ENCODE results near the gene RUNX3. TPM values are rescaled to one million over a fixed set of nuclear protein-coding genes. Genes with fewer than 3 reads are reported as not detected.

The RUNX3 gene
- total and polyA plus RNA-seq, 8 donors: 0.98 to 8.7 (median 1.5) TPM

GRCh38 chr1:24951810-24952412, 21.8 kb upstream of the RUNX3 start:
- no peak overlapping the region for H3K27ac ChIP-seq
- ATAC-seq (no peak), DNase-seq (no peak)
- intact Hi-C loops (cut with DNase I): no loop called here
- H3K4me1 ChIP-seq: peaks cover 0 to 3% of the 10 kb centered on the region in 2 donors
- no peak for TF ChIP-seq CTCF (IDR thresholded peaks at IDR 0.05)
- H3K9me3 ChIP-seq: no peaks in the 10 kb centered on the region
- H3K27me3 ChIP-seq: peaks cover 0 to 4% of the 10 kb centered on the region in 2 donors
- no peak overlapping the region for H3K4me3 ChIP-seq
- no peaks in the 10 kb centered on the region for H3K36me3 ChIP-seq

GRCh38 chr1:24951337-24951736, 21.3 kb upstream of the RUNX3 start:
- Histone ChIP-seq H3K27me3 (peaks cover 0 to 4% of the 10 kb centered on the region in 2 donors), H3K4me1 (peaks cover 0 to 3% of the 10 kb centered on the region in 2 donors), H3K36me3 (no peaks in the 10 kb centered on the region), H3K9me3 (no peaks in the 10 kb centered on the region), H3K27ac (no peak overlapping the region), H3K4me3 (no peak overlapping the region)
- no peak for TF ChIP-seq CTCF (IDR thresholded peaks at IDR 0.05)
- intact Hi-C loops (cut with DNase I): no loop called here
- ATAC-seq (no peak), DNase-seq (no peak)

- no peaks in the 10 kb centered on the region for H3K36me3 ChIP-seq
- no peaks in the 10 kb centered on the region for H3K27me3 ChIP-seq
- TF ChIP-seq CTCF (IDR thresholded peaks at IDR 0.05): no peak
- DNase-seq (no peak), ATAC-seq (no peak)
- H3K4me3 ChIP-seq: no peak overlapping the region
- intact Hi-C loops (cut with DNase I): no loop called here
- peaks cover 0 to 3% of the 10 kb centered on the region in 2 donors for H3K4me1 ChIP-seq
- H3K27ac ChIP-seq: no peak overlapping the region
- no peaks in the 10 kb centered on the region for H3K9me3 ChIP-seq
Observed at GRCh38 chr1:24949331-24949881, 19.3 kb upstream of the RUNX3 start.

- Histone ChIP-seq H3K4me1 (peaks cover 0 to 3% of the 10 kb centered on the region in 2 donors), H3K27me3 (no peaks in the 10 kb centered on the region), H3K4me3 (no peak overlapping the region), H3K36me3 (no peaks in the 10 kb centered on the region), H3K27ac (no peak overlapping the region), H3K9me3 (no peaks in the 10 kb centered on the region)
- TF ChIP-seq CTCF (IDR thresholded peaks at IDR 0.05): no peak
- intact Hi-C loops (cut with DNase I): no loop called here
- DNase-seq (no peak), ATAC-seq (no peak)
Observed at GRCh38 chr1:24948079-24948827, 18.2 kb upstream of the RUNX3 start.
